H1 (cell line): ENCODE data around the gene PIGH. TPM values are rescaled to one million over a fixed set of nuclear protein-coding genes. Genes with fewer than 3 reads are reported as not detected.
"Not testable (repeated sequence)": the region's sequence is repeated elsewhere in the genome, so short reads cannot be mapped to it uniquely, and the experiment has no call there.

Experiments
- CTCF ChIA-PET: fragments of 300-600 bp; sonication (Branson Sonifier 250); formaldehyde crosslinking; loops from one replicate; lab custom pipeline; 2021; ENCODE audit not compliant: partially characterized antibody; lab: Charles Lee
- POLR2A ChIA-PET: fragments of 300-600 bp; sonication (Branson Sonifier 250); formaldehyde crosslinking; loops from one replicate; lab custom pipeline; 2021; ENCODE audit warnings: inconsistent platforms; ENCODE audit not compliant: partially characterized antibody; lab: Charles Lee
- DNase-seq, 2 experiments: peaks; one replicate each; pipeline versions ENCODE4 v3.0.0 to v3.0.0-alpha.2; 2010 to 2022; ENCODE audit warnings: low spot score in 2 of 2, low read depth in 1 of 2, mixed read lengths in 1 of 2
- FAIRE-seq: peaks from 2 replicates; lab custom pipeline; 2011; peaks lifted over from hg19 to GRCh38; lab: Jason Lieb, UNC
- H2AFZ ChIP-seq: 2 replicates; pipeline ENCODE4 v1.8.1; 2012; ENCODE audit warnings: low read length, inconsistent platforms
- H2AK5ac ChIP-seq: 2 replicates; pipeline ENCODE4 v1.6.1; 2013; ENCODE audit warnings: low read depth, low read length
- H2BK120ac ChIP-seq: replicated peaks from 2 replicates; pipeline ENCODE3; 2013; ENCODE audit warnings: low read depth, low read length, inconsistent platforms
- H2BK12ac ChIP-seq: 2 replicates; pipeline ENCODE4 v1.6.1; 2013; ENCODE audit warnings: low read depth, low read length
- H2BK15ac ChIP-seq: 2 replicates; pipeline ENCODE4 v1.6.1; 2013; ENCODE audit warnings: low read length
- H2BK20ac ChIP-seq: 2 replicates; pipeline ENCODE4 v1.6.1; 2013; ENCODE audit warnings: low read length
- H2BK5ac ChIP-seq: 2 replicates; pipeline ENCODE4 v1.6.1; 2013; ENCODE audit warnings: low read depth, low read length
- H3K14ac ChIP-seq: 2 replicates; pipeline ENCODE4 v1.6.1; 2013; ENCODE audit warnings: inconsistent platforms; ENCODE audit not compliant: insufficient read length
- H3K18ac ChIP-seq: 2 replicates; pipeline ENCODE4 v1.6.1; 2013; ENCODE audit warnings: low read length; ENCODE audit errors: extremely low read depth
- H3K23ac ChIP-seq: 2 replicates; pipeline ENCODE4 v1.6.1; 2013; ENCODE audit warnings: inconsistent platforms; ENCODE audit not compliant: insufficient read length
- H3K23me2 ChIP-seq: 2 replicates; pipeline ENCODE4 v1.6.1; 2013; ENCODE audit warnings: low read depth, low read length
- H3K27ac ChIP-seq: 2 replicates; pipeline ENCODE4 v1.6.1; 2011; ENCODE audit warnings: low read depth, low read length, inconsistent platforms
- H3K27me3 ChIP-seq, 4 experiments: replicated peaks in 1 of 4; 1 replicate in 1 of 4; 2 replicates in 3 of 4; pipeline versions ENCODE4 v1.6.1 to v1.8.1; 2011 to 2013; ENCODE audit warnings: low read length in 3 of 4, mild to moderate bottlenecking in 3 of 4, inconsistent platforms in 2 of 4, mixed read lengths in 2 of 4, moderate library complexity in 1 of 4; ENCODE audit not compliant: control insufficient read depth in 3 of 4, insufficient read depth in 3 of 4; ENCODE audit errors: extremely low read depth in 1 of 4
- H3K36me3 ChIP-seq, 4 experiments: 2 replicates each; pipeline versions ENCODE4 v1.6.1 to v1.8.1; 2011 to 2013; ENCODE audit warnings: mild to moderate bottlenecking in 4 of 4, low read length in 3 of 4, moderate library complexity in 2 of 4, control low read depth in 1 of 4, inconsistent platforms in 1 of 4; ENCODE audit not compliant: insufficient read depth in 4 of 4, control insufficient read depth in 2 of 4
- H3K4ac ChIP-seq: replicated peaks from 2 replicates; pipeline ENCODE3; 2013; ENCODE audit warnings: low read length, low read depth, mixed read lengths, inconsistent platforms; ENCODE audit not compliant: insufficient read length
- H3K4me1 ChIP-seq, 4 experiments: replicated peaks in 1 of 4; 1 replicate in 1 of 4; 2 replicates in 3 of 4; pipeline versions ENCODE4 v1.6.1 to v1.8.1; 2011 to 2013; ENCODE audit warnings: low read length in 3 of 4, inconsistent platforms in 2 of 4, mixed read lengths in 1 of 4; ENCODE audit not compliant: insufficient read depth in 4 of 4, control insufficient read depth in 3 of 4
- H3K4me2 ChIP-seq, 2 experiments: 2 replicates each; pipeline versions ENCODE4 v1.6.1 to v1.8.1; 2011 to 2013; ENCODE audit warnings: low read depth in 2 of 2, low read length in 2 of 2, control low read depth in 1 of 2, inconsistent platforms in 1 of 2, mild to moderate bottlenecking in 1 of 2; ENCODE audit not compliant: insufficient read depth in 1 of 2
- H3K4me3 ChIP-seq, 4 experiments: fragments of 200-600, 300-600 bp in 1 of 4; sonication (generic), shearing (Covaris generic), sonication (Bioruptor Twin) in 1 of 4; 2 replicates each; pipeline versions ENCODE4 v1.5.1 to v1.8.1; 2011 to 2016; ENCODE audit warnings: low read length in 4 of 4, low read depth in 3 of 4, control low read depth in 2 of 4, inconsistent platforms in 2 of 4, mild to moderate bottlenecking in 2 of 4, mixed read lengths in 1 of 4, moderate library complexity in 1 of 4; ENCODE audit not compliant: insufficient read depth in 2 of 4; ENCODE audit errors: extremely low read depth in 1 of 4
- H3K56ac ChIP-seq: replicated peaks from 2 replicates; pipeline ENCODE3; 2013; ENCODE audit warnings: low read depth, mild to moderate bottlenecking, mixed read lengths, low read length, inconsistent platforms; ENCODE audit not compliant: insufficient read length
- H3K79me1 ChIP-seq: 2 replicates; pipeline ENCODE4 v1.6.1; 2013; ENCODE audit warnings: low read depth, low read length, control low read depth
- H3K79me2 ChIP-seq, 2 experiments: 2 replicates each; pipeline versions ENCODE4 v1.6.1 to v1.8.1; 2012 to 2013; ENCODE audit warnings: low read length in 2 of 2, mild to moderate bottlenecking in 2 of 2, inconsistent platforms in 1 of 2; ENCODE audit not compliant: insufficient read depth in 2 of 2, control insufficient read depth in 1 of 2
- H3K9ac ChIP-seq, 4 experiments: replicated peaks in 1 of 4; 1 replicate in 1 of 4; 2 replicates in 3 of 4; pipeline versions ENCODE4 v1.6.1 to v1.8.1; 2011 to 2013; ENCODE audit warnings: low read depth in 3 of 4, low read length in 3 of 4, control low read depth in 2 of 4, mild to moderate bottlenecking in 2 of 4, moderate library complexity in 2 of 4, inconsistent platforms in 1 of 4; ENCODE audit errors: extremely low read depth in 1 of 4
- H3K9me3 ChIP-seq, 2 experiments: 2 replicates each; pipeline versions ENCODE4 v1.6.1 to v1.8.1; 2012 to 2013; ENCODE audit warnings: mild to moderate bottlenecking in 2 of 2, moderate library complexity in 2 of 2, control low read depth in 1 of 2, inconsistent platforms in 1 of 2, low read depth in 1 of 2, low read length in 1 of 2, mixed read lengths in 1 of 2; ENCODE audit not compliant: insufficient read depth in 2 of 2
- H4K20me1 ChIP-seq, 2 experiments: replicated peaks in 1 of 2; 2 replicates each; pipeline versions ENCODE3 to v1.8.1; 2011 to 2013; ENCODE audit warnings: inconsistent platforms in 2 of 2, low read length in 2 of 2, mild to moderate bottlenecking in 1 of 2; ENCODE audit not compliant: insufficient read depth in 2 of 2, control insufficient read depth in 1 of 2
- H4K5ac ChIP-seq: 2 replicates; pipeline ENCODE4 v1.6.1; 2013; ENCODE audit warnings: low read length, low read depth, mixed read lengths, inconsistent platforms; ENCODE audit not compliant: insufficient read length
- H4K8ac ChIP-seq: 2 replicates; pipeline ENCODE4 v1.8.0; 2013; ENCODE audit warnings: mild to moderate bottlenecking, moderate library complexity, low read length, inconsistent platforms; ENCODE audit not compliant: insufficient read depth; ENCODE audit errors: extremely low read depth
- H4K91ac ChIP-seq: replicated peaks from 2 replicates; pipeline ENCODE3; 2013; ENCODE audit warnings: low read length, mixed read lengths, inconsistent platforms; ENCODE audit not compliant: insufficient read length
- CBX8 ChIP-seq: fragments of 300-800, 300-1000 bp; sonication (generic); IDR thresholded peaks from 2 replicates; pipeline ENCODE4 v1.7.1; 2016; ENCODE audit warnings: low read depth, low read length, borderline replicate concordance
- SAP30 ChIP-seq: fragments of 300-600 bp; sonication (generic); IDR thresholded peaks from 2 replicates; pipeline ENCODE4 v1.7.1; 2012; ENCODE audit warnings: low read length, moderate library complexity, mild to moderate bottlenecking, inconsistent platforms; ENCODE audit not compliant: insufficient read depth, insufficient replicate concordance
- WGBS, 2 experiments: shearing (Covaris generic) in 1 of 2; methylation state at CpG; one replicate each; pipeline versions ENCODE4 v1.1.6 to v1.1.7; 2013 to 2015; ENCODE audit warnings: low lambda C conversion rate in 2 of 2, mixed read lengths in 2 of 2, inconsistent platforms in 1 of 2, low coverage in 1 of 2, missing lambda C conversion rate in 1 of 2; ENCODE audit not compliant: insufficient replicate concordance in 2 of 2, insufficient coverage in 1 of 2, insufficient read length in 1 of 2; ENCODE audit errors: extremely low coverage in 1 of 2, missing lambda C conversion rate in 1 of 2; 5-methylcytosine and 5-hydroxymethylcytosine counted together
- polyA plus RNA-seq, 7 experiments: library from polyadenylated mRNA; depleted of rRNA in 3 of 7; stranded (reverse) in 5 of 7; unstranded in 2 of 7; fragments of >200 nt in 5 of 7; fragments of 200-250 nt in 2 of 7; gene quantifications; 1 replicate in 5 of 7; 2 replicates in 1 of 7; 4 replicates in 1 of 7; pipeline versions ENCODE4 v1.2.1 to v1.2.3, GENCODE V29; 2011 to 2013; ENCODE audit warnings: missing spikeins in 2 of 7, mixed read lengths in 2 of 7
- total RNA-seq: library from RNA; stranded (reverse); fragmentation: NEBNext Ultra II Directional; extraction: Animal tissue kit (Norgen Biotek cat#: 25700); gene quantifications from 2 replicates; pipeline ENCODE4 v1.2.1, GENCODE V29; 2021
- TF ChIP-seq, protein P1 (sequence below): IDR thresholded peaks from 2 replicates; pipeline ENCODE4 v1.6.1; 2012; ENCODE audit warnings: low read length, inconsistent platforms

The PIGH gene
- total and polyA plus RNA-seq, 2 of the 8 experiments (the other 6 are each of a cell fraction or from before 2014, with no cell fraction given), result 7.2 to 8.6 TPM

DNA sequence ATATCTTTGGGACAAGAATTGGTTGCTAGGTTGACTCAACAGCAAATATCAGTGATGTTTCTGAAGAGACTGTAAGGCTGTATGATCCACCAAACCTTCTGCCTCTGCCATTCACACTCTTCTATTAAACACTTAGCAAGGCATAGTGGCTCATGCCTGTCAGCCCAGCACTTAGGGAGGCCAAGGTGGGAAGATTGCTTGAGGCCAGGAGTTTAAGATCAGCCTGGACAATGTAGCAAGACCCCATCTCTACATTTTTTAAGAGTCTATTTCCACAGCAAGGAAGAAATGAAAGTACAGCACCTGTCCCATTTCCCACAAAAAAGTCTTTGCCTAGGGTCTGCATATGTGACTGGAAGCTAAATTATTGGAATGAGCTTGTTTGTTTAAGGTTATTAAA lies 27.5 kb upstream of the PIGH start (continued):
- TF ChIP-seq, protein P1, sequence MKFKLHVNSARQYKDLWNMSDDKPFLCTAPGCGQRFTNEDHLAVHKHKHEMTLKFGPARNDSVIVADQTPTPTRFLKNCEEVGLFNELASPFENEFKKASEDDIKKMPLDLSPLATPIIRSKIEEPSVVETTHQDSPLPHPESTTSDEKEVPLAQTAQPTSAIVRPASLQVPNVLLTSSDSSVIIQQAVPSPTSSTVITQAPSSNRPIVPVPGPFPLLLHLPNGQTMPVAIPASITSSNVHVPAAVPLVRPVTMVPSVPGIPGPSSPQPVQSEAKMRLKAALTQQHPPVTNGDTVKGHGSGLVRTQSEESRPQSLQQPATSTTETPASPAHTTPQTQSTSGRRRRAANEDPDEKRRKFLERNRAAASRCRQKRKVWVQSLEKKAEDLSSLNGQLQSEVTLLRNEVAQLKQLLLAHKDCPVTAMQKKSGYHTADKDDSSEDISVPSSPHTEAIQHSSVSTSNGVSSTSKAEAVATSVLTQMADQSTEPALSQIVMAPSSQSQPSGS, result no peak
- TF ChIP-seq CBX8, result no peak
- TF ChIP-seq SAP30, result no peak

DNA sequence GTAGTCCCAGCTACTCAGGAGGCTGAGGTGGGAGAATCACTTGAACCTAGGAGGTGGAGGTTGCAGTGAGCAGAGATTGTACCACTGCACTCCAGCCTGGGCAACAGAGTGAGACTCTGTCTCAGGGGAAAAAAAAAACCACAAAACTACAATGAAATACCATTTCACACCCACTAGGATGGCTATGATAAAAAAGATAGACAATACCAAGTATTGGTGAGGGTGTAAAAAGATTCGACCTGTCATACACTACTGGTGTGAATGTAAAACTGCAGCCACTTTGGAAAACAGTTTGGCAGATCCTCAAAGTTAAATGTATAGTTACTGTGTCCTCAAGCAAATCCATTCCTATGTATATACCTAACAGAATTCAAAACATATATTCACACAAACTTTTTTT lies 26.1 kb upstream of the PIGH start:
- CTCF ChIA-PET, result interaction anchor here (2.4 kb wide), 1 partner anchor 99 kb away, joined by 4 read pairs; no protein-coding TSS in a partner anchor
- H3K9ac ChIP-seq, result not testable (repeated sequence)

More for the DNA sequence above, 26.1 kb upstream of the PIGH start:
- H2AFZ ChIP-seq, H3K27me3 ChIP-seq, H3K4me2 ChIP-seq, H2BK120ac ChIP-seq, POLR2A ChIA-PET, H3K4me1 ChIP-seq, H3K4me3 ChIP-seq, DNase-seq, H3K23me2 ChIP-seq, FAIRE-seq, H4K20me1 ChIP-seq, H4K5ac ChIP-seq, H2BK20ac ChIP-seq, H2BK5ac ChIP-seq, H3K4ac ChIP-seq, H2BK15ac ChIP-seq, H3K18ac ChIP-seq, H3K14ac ChIP-seq, H4K91ac ChIP-seq, H2AK5ac ChIP-seq, H3K79me2 ChIP-seq, H3K27ac ChIP-seq, H3K9me3 ChIP-seq, H2BK12ac ChIP-seq, H4K8ac ChIP-seq, H3K56ac ChIP-seq, H3K23ac ChIP-seq, H3K79me1 ChIP-seq, H3K36me3 ChIP-seq: not testable (repeated sequence)
- WGBS, 2 experiments, result 92% methylated on average over 1 of the region's 1 CpG; no CpG with 5 or more reads in 1 of the 2 experiments
